H9 (cell line): ENCODE results near the gene DMWD. TPM values are rescaled to one million over a fixed set of nuclear protein-coding genes. Genes with fewer than 3 reads are reported as not detected.

Experiments
- DNase-seq: peaks from one replicate; pipeline ENCODE4 v3.0.0-alpha.2; 2017
- H2AFZ ChIP-seq: one replicate; pipeline ENCODE4 v1.6.1; 2013; ENCODE audit warnings: mild to moderate bottlenecking, low read length, control low read depth, moderate library complexity
- H2AK5ac ChIP-seq: 2 replicates; pipeline ENCODE4 v1.6.1; 2013; ENCODE audit warnings: low read length, control low read depth, mixed read lengths; ENCODE audit not compliant: insufficient read length
- H2BK120ac ChIP-seq: one replicate; pipeline ENCODE4 v1.6.1; 2013; ENCODE audit warnings: low read depth, mild to moderate bottlenecking, low read length, control low read depth, inconsistent platforms; ENCODE audit not compliant: poor library complexity, severe bottlenecking
- H2BK12ac ChIP-seq: 2 replicates; pipeline ENCODE4 v1.6.1; 2013; ENCODE audit warnings: low read length, control low read depth, mixed read lengths, low read depth; ENCODE audit not compliant: insufficient read length
- H2BK15ac ChIP-seq: 2 replicates; pipeline ENCODE4 v1.6.1; 2013; ENCODE audit warnings: low read depth, low read length, control low read depth
- H2BK20ac ChIP-seq: one replicate; pipeline ENCODE4 v1.6.1; 2013; ENCODE audit warnings: low read depth, mild to moderate bottlenecking, low read length, control low read depth, inconsistent platforms; ENCODE audit not compliant: poor library complexity, severe bottlenecking
- H2BK5ac ChIP-seq: 2 replicates; pipeline ENCODE4 v1.6.1; 2013; ENCODE audit warnings: low read length, control low read depth, mixed read lengths; ENCODE audit not compliant: insufficient read length
- H3K14ac ChIP-seq: 2 replicates; pipeline ENCODE4 v1.6.1; 2013; ENCODE audit warnings: low read length, control low read depth; ENCODE audit not compliant: insufficient read depth
- H3K18ac ChIP-seq: 2 replicates; pipeline ENCODE4 v1.6.1; 2013; ENCODE audit warnings: low read depth, mild to moderate bottlenecking, mixed read lengths, low read length, control low read depth; ENCODE audit not compliant: insufficient read length
- H3K23ac ChIP-seq: 2 replicates; pipeline ENCODE4 v1.6.1; 2013; ENCODE audit warnings: low read length, control low read depth, mixed read lengths, low read depth; ENCODE audit not compliant: insufficient read length
- H3K23me2 ChIP-seq: 2 replicates; pipeline ENCODE4 v1.6.1; 2013; ENCODE audit warnings: low read depth, mild to moderate bottlenecking, mixed read lengths, low read length, control low read depth; ENCODE audit not compliant: insufficient read length, poor library complexity, severe bottlenecking
- H3K27ac ChIP-seq: 2 replicates; pipeline ENCODE4 v1.5.1; 2013; ENCODE audit warnings: low read length, control low read depth, mixed read lengths, low read depth; ENCODE audit not compliant: insufficient read length
- H3K27me3 ChIP-seq: 2 replicates; pipeline ENCODE4 v1.6.1; 2013; ENCODE audit warnings: low read length, control low read depth, inconsistent platforms; ENCODE audit not compliant: insufficient read depth
- H3K4ac ChIP-seq: 2 replicates; pipeline ENCODE4 v1.6.1; 2013; ENCODE audit warnings: low read depth, mild to moderate bottlenecking, control low read depth, inconsistent platforms, low read length, moderate library complexity
- H3K4me1 ChIP-seq: 2 replicates; pipeline ENCODE4 v1.6.1; 2013; ENCODE audit warnings: low read length, control low read depth, inconsistent platforms; ENCODE audit not compliant: insufficient read depth
- H3K4me2 ChIP-seq: 2 replicates; pipeline ENCODE4 v1.6.1; 2013; ENCODE audit warnings: low read length, control low read depth, mixed read lengths; ENCODE audit not compliant: insufficient read length, insufficient read depth
- H3K56ac ChIP-seq: 2 replicates; pipeline ENCODE4 v1.6.1; 2013; ENCODE audit warnings: low read depth, mild to moderate bottlenecking, mixed read lengths, low read length, control low read depth; ENCODE audit not compliant: insufficient read length
- H3K79me1 ChIP-seq: 2 replicates; pipeline ENCODE4 v1.6.1; 2013; ENCODE audit warnings: low read depth, mild to moderate bottlenecking, moderate library complexity, low read length, control low read depth, inconsistent platforms; ENCODE audit not compliant: insufficient read depth, poor library complexity, severe bottlenecking
- H3K79me2 ChIP-seq: 2 replicates; pipeline ENCODE4 v1.6.1; 2013; ENCODE audit warnings: low read length, control low read depth, inconsistent platforms; ENCODE audit not compliant: insufficient read depth
- H3K9ac ChIP-seq: 2 replicates; pipeline ENCODE4 v1.6.1; 2013; ENCODE audit warnings: low read length, control low read depth, mixed read lengths; ENCODE audit not compliant: insufficient read length; ENCODE audit errors: extremely low read depth
- H3K9me3 ChIP-seq: one replicate; pipeline ENCODE4 v1.6.1; 2013; ENCODE audit warnings: low read depth, low read length, inconsistent platforms; ENCODE audit not compliant: control insufficient read depth
- H3T11ph ChIP-seq: one replicate; pipeline ENCODE4 v1.6.1; 2013; ENCODE audit warnings: mild to moderate bottlenecking, low read length, control low read depth, inconsistent platforms
- H4K20me1 ChIP-seq: one replicate; pipeline ENCODE4 v1.6.1; 2013; ENCODE audit not compliant: control insufficient read depth, insufficient read length, insufficient read depth
- H4K5ac ChIP-seq: 2 replicates; pipeline ENCODE4 v1.6.1; 2013; ENCODE audit warnings: low read depth, mild to moderate bottlenecking, mixed read lengths, low read length, control low read depth; ENCODE audit not compliant: insufficient read length
- H4K8ac ChIP-seq: replicated peaks from 2 replicates; pipeline ENCODE4 v1.6.1; 2013; ENCODE audit warnings: low read length, control low read depth, mixed read lengths, low read depth; ENCODE audit not compliant: insufficient read length
- H4K91ac ChIP-seq: 2 replicates; pipeline ENCODE4 v1.6.1; 2013; ENCODE audit warnings: low read depth, mild to moderate bottlenecking, moderate library complexity, mixed read lengths, low read length, control low read depth; ENCODE audit not compliant: insufficient read length
- H3K27ac Mint-ChIP-seq, 3 experiments: 2 replicates in 2 of 3; 3 replicates in 1 of 3; pipeline ENCODE4 v1.8.0; 2020 to 2021; ENCODE audit warnings: mixed read lengths in 3 of 3, mild to moderate bottlenecking in 1 of 3, moderate library complexity in 1 of 3
- H3K27me3 Mint-ChIP-seq: 2 replicates; pipeline ENCODE4 v1.8.0; 2021; ENCODE audit warnings: low read depth, mild to moderate bottlenecking, moderate library complexity, mixed read lengths
- H3K36me3 Mint-ChIP-seq, 3 experiments: 2 replicates in 2 of 3; 3 replicates in 1 of 3; pipeline ENCODE4 v1.8.0; 2020 to 2021; ENCODE audit warnings: low read depth in 3 of 3, mixed read lengths in 3 of 3; ENCODE audit not compliant: insufficient read depth in 1 of 3
- H3K4me1 Mint-ChIP-seq, 2 experiments: 2 replicates each; pipeline ENCODE4 v1.8.0; 2020; ENCODE audit warnings: mixed read lengths in 2 of 2
- H3K4me3 Mint-ChIP-seq, 2 experiments: 2 replicates in 1 of 2; 3 replicates in 1 of 2; pipeline ENCODE4 v1.8.0; 2020 to 2021; ENCODE audit warnings: mild to moderate bottlenecking in 2 of 2, mixed read lengths in 2 of 2, moderate library complexity in 1 of 2
- H3K9me3 Mint-ChIP-seq, 2 experiments: 2 replicates in 1 of 2; 3 replicates in 1 of 2; pipeline ENCODE4 v1.8.0; 2020; ENCODE audit warnings: mild to moderate bottlenecking in 2 of 2, mixed read lengths in 2 of 2, moderate library complexity in 1 of 2
- WGBS: extraction: QIAGEN DNeasy Blood & Tissue Kit; methylation state at CpG from one replicate; pipeline ENCODE4 v1.1.7; 2013; ENCODE audit warnings: missing lambda C conversion rate, low lambda C conversion rate, mixed read lengths; ENCODE audit not compliant: insufficient read length; ENCODE audit errors: extremely low coverage; 5-methylcytosine and 5-hydroxymethylcytosine counted together
- total RNA-seq: library from RNA; stranded (reverse); gene quantifications from 2 replicates; pipeline ENCODE4 v1.2.1, GENCODE V29; 2021
- TF ChIP-seq, protein P1 (sequence below): fragments of 200-600 bp; sonication (generic); conservative IDR thresholded peaks from 3 replicates; pipeline ENCODE4 v1.8.0; 2021; ENCODE audit warnings: antibody characterized with exemption, mild to moderate bottlenecking

The DMWD gene
- total RNA-seq, 1 experiment from 2014 or later, result 75.1 TPM

DNA sequence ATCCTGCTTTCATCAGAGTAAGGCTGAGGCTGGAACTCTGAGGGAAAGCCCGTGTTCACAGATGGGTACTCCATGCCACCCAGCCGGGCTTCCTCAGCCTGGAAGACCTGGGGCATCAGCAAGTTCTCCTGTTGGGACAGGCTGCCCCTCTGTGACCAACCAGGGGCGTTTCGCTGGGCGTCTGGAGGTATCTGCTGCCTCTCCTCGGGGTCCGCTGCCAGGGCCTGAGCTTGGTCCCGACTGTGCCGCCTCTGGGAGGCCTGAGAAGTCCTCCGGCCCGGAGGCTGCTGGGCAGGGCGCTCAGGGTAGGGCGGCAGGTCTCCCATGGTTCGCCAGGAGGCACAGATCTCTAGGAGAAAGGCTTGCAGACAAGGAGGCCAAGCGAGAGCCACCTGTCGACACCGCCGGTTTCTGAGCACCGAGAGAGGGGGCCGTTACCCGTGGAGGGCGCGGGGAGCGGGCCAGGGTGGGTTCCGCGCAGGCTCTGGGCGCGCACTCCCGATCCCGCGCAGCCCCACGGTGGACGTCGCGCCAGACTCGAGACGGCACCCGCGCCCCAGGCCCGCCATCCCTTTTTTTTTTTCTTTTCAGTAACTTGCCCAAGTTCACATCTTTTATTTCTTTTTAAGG, 22.3 kb upstream of the DMWD start, which contains the start of gene RSPH6A:
RSPH6A (minus strand) TSS at position 458 of the 630 bp plus-strand sequence; CDS start at position 326, 132 bp downstream.
- H4K91ac ChIP-seq, result no peak within 1 kb of the TSS
- peaks cover 13% of the 10 kb centered on the region for H3K23me2 ChIP-seq
- DNase-seq, result peak; percentile 68
- peak within 1 kb of the TSS; percentile 92 for H3K14ac ChIP-seq
- TF ChIP-seq, protein P1, sequence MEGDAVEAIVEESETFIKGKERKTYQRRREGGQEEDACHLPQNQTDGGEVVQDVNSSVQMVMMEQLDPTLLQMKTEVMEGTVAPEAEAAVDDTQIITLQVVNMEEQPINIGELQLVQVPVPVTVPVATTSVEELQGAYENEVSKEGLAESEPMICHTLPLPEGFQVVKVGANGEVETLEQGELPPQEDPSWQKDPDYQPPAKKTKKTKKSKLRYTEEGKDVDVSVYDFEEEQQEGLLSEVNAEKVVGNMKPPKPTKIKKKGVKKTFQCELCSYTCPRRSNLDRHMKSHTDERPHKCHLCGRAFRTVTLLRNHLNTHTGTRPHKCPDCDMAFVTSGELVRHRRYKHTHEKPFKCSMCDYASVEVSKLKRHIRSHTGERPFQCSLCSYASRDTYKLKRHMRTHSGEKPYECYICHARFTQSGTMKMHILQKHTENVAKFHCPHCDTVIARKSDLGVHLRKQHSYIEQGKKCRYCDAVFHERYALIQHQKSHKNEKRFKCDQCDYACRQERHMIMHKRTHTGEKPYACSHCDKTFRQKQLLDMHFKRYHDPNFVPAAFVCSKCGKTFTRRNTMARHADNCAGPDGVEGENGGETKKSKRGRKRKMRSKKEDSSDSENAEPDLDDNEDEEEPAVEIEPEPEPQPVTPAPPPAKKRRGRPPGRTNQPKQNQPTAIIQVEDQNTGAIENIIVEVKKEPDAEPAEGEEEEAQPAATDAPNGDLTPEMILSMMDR, result no peak
- H3K9ac ChIP-seq, result peak within 1 kb of the TSS; percentile 63
- H3K18ac ChIP-seq, result peak within 1 kb of the TSS; percentile 84
- H2AK5ac ChIP-seq, result no peak within 1 kb of the TSS
- Mint-ChIP-seq H3K9me3 (no peaks in the 10 kb centered on the region), H3K27ac (peak within 1 kb of the TSS; percentile 95 to 97 (median 95)), H3K4me1 (peaks cover 24 to 39% of the 10 kb centered on the region in 2 experiments), H3K27me3 (peaks cover 7% of the 10 kb centered on the region), H3K36me3 (peaks cover 1 to 16% (median 14%) of the 10 kb centered on the region in 3 experiments; a peak in 5 of 7 replicates), H3K4me3 (peak within 1 kb of the TSS; percentile 85 to 95)
- H3T11ph ChIP-seq, result no peak within 1 kb of the TSS
- H4K8ac ChIP-seq, result no peak within 1 kb of the TSS
- H3K9me3 ChIP-seq, result no peaks in the 10 kb centered on the region
- no peak within 1 kb of the TSS for H2BK20ac ChIP-seq
- H2BK5ac ChIP-seq, result no peak within 1 kb of the TSS
- no peaks in the 10 kb centered on the region for H3K79me1 ChIP-seq
- H3K79me2 ChIP-seq, result no peaks in the 10 kb centered on the region
- H2BK120ac ChIP-seq, result peak within 1 kb of the TSS; percentile 56
- H2AFZ ChIP-seq, result no peak within 1 kb of the TSS
- H2BK15ac ChIP-seq, result no peak within 1 kb of the TSS
- peak within 1 kb of the TSS; percentile 33; the same call in 1 of the 2 replicates for H3K4ac ChIP-seq
- no peak within 1 kb of the TSS for H2BK12ac ChIP-seq
- peak within 1 kb of the TSS; percentile 43 for H3K27ac ChIP-seq
- no peaks in the 10 kb centered on the region for H4K20me1 ChIP-seq
- H3K4me1 ChIP-seq, result 0 out of 2 replicates have a peak, but pooled peaks cover 1% of the 10 kb centered on the region
- H3K56ac ChIP-seq, result no peak within 1 kb of the TSS
- no CpG with 5 or more reads among the region's 40 CpGs for WGBS
- no peak within 1 kb of the TSS for H3K23ac ChIP-seq
- H3K27me3 ChIP-seq, result no peaks in the 10 kb centered on the region
- H4K5ac ChIP-seq, result peak within 1 kb of the TSS; percentile 34
- peak within 1 kb of the TSS; percentile 12 for H3K4me2 ChIP-seq
